Measurements from ENCODE around the gene GRB2. TPM values are rescaled to one million over a fixed set of nuclear protein-coding genes. Genes with fewer than 3 reads are reported as not detected.

GRB2 gene
- total and polyA plus RNA-seq, 4 donors: 51.0 to 198 (median 114) TPM

DNA sequence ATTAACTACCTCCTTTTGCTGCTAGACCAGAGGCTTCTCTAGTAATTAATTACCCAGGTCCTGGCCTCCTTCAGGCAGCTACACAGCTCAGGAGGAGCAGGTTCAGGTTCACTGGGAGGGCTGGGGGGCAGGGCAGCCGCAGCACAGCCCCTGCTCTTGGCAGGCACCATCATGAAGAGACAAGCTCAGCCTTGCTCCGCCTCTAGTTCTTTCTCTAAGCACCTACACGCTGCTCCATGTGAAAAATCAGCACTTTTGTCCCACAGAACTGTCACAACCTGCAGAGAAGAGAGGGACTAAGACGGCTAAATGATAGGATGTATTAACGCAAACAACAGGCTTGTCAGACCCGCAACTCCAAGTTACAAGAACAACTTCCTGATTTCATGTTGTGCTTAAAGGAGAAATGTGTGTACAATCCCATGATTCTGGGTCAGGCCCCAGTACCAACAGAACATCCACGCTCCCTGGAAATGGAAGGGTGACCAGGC is 53.4 kb downstream of the GRB2 start:
- ATAC-seq (ENCODE audit: insufficient read depth, low FRiP score) (no peak), DNase-seq (peak; percentile 25 to 59 (median 54))
- H3K9ac ChIP-seq (ENCODE audit: insufficient read depth in 1 of 2, low read length in 2 of 2): no peak overlapping the region
- H3K27me3 ChIP-seq (ENCODE audit: control insufficient read depth in 3 of 3, insufficient read depth in 3 of 3, low read length in 2 of 3): no peaks in the 10 kb centered on the region
- H3K27ac ChIP-seq (ENCODE audit: low read depth in 1 of 2, low read length in 1 of 2): no peak overlapping the region
- no peaks in the 10 kb centered on the region for H3K9me3 ChIP-seq (ENCODE audit: control insufficient read depth in 4 of 4, insufficient read depth in 3 of 4, low read length in 3 of 4)
- no peak overlapping the region for H3K4me3 ChIP-seq
- no peaks in the 10 kb centered on the region for H3K36me3 ChIP-seq (ENCODE audit: control insufficient read depth in 4 of 4, insufficient read depth in 4 of 4, low read length in 4 of 4)
- TF ChIP-seq, protein P1, sequence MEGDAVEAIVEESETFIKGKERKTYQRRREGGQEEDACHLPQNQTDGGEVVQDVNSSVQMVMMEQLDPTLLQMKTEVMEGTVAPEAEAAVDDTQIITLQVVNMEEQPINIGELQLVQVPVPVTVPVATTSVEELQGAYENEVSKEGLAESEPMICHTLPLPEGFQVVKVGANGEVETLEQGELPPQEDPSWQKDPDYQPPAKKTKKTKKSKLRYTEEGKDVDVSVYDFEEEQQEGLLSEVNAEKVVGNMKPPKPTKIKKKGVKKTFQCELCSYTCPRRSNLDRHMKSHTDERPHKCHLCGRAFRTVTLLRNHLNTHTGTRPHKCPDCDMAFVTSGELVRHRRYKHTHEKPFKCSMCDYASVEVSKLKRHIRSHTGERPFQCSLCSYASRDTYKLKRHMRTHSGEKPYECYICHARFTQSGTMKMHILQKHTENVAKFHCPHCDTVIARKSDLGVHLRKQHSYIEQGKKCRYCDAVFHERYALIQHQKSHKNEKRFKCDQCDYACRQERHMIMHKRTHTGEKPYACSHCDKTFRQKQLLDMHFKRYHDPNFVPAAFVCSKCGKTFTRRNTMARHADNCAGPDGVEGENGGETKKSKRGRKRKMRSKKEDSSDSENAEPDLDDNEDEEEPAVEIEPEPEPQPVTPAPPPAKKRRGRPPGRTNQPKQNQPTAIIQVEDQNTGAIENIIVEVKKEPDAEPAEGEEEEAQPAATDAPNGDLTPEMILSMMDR (IDR thresholded peaks at IDR 0.05; ENCODE audit: control extremely low read depth, extremely low read depth): no peak
- 24 to 40% methylated on average over 7 of the region's 7 CpGs for WGBS, 2 donors
- peaks cover 0 to 15% (median 7%) of the 10 kb centered on the region in 5 donors for H3K4me1 ChIP-seq (ENCODE audit: control insufficient read depth in 5 of 5, insufficient read depth in 5 of 5, low read length in 5 of 5)

DNA sequence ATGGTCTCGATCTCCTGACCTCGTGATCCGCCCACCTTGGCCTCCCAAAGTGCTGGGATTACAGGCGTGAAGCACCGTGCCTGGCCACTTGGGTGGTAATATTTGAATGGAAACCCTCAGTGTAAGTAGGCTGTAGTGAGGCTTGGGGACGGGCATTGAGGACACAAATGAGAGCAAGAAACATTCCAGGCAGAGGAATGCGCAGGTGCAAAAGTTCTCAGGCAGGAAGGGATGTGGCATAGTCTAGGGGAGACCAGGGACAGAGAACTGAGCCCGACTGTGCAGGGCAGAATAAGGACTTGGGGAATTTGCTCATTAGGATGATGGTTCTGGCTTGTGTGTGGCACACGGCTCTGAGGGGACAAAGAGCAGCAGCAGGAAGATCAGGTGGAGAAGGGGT is 54.8 kb downstream of the GRB2 start:
- TF ChIP-seq, protein P1 (IDR thresholded peaks at IDR 0.05; ENCODE audit: control extremely low read depth, extremely low read depth): no peak
- no peak overlapping the region for H3K9ac ChIP-seq (ENCODE audit: insufficient read depth in 1 of 2, low read length in 2 of 2)
- DNase-seq (peak in 1 of 3 donors; percentile 15), ATAC-seq (ENCODE audit: insufficient read depth, low FRiP score) (no peak)
- no peak overlapping the region for H3K27ac ChIP-seq (ENCODE audit: low read depth in 1 of 2, low read length in 1 of 2)
- H3K9me3 ChIP-seq (ENCODE audit: control insufficient read depth in 4 of 4, insufficient read depth in 3 of 4, low read length in 3 of 4): no peaks in the 10 kb centered on the region
- H3K4me3 ChIP-seq: no peak overlapping the region
- H3K27me3 ChIP-seq (ENCODE audit: control insufficient read depth in 3 of 3, insufficient read depth in 3 of 3, low read length in 2 of 3): no peaks in the 10 kb centered on the region
- WGBS, 2 donors: 85 to 89% methylated on average over 9 of the region's 9 CpGs
- no peaks in the 10 kb centered on the region for H3K36me3 ChIP-seq (ENCODE audit: control insufficient read depth in 4 of 4, insufficient read depth in 4 of 4, low read length in 4 of 4)
- H3K4me1 ChIP-seq (ENCODE audit: control insufficient read depth in 5 of 5, insufficient read depth in 5 of 5, low read length in 5 of 5): peaks cover 0 to 15% (median 6%) of the 10 kb centered on the region in 5 donors

DNA sequence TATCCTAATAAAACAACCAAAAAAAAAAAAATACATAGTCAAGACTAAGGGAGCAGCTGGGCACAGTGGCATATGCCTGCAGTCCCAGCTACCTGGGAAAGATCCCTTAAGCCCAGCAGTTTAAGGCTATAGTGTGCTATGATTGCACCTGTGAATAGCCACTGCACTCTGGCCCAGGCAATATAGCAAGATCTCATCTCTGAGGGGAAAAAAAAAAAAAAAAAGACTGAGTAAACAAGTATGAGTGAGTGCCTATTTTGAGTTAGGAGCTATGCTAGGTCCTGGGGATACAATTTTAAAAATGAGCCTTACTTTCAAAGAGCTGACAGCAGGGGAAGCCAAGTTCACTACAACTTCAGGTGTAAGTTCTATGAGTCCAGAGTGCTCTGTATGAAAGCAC is 55.4 kb downstream of the GRB2 start:
- DNase-seq (no peak), ATAC-seq (ENCODE audit: insufficient read depth, low FRiP score) (no peak)
- H3K4me3 ChIP-seq: no peak overlapping the region
- TF ChIP-seq, protein P1 (IDR thresholded peaks at IDR 0.05; ENCODE audit: control extremely low read depth, extremely low read depth): no peak
- no peaks in the 10 kb centered on the region for H3K9me3 ChIP-seq (ENCODE audit: control insufficient read depth in 4 of 4, insufficient read depth in 3 of 4, low read length in 3 of 4)
- peak overlapping the region in 1 of 2 donors; percentile 22 for H3K27ac ChIP-seq (ENCODE audit: low read depth in 1 of 2, low read length in 1 of 2)
- peaks cover 0 to 15% (median 7%) of the 10 kb centered on the region in 5 donors for H3K4me1 ChIP-seq (ENCODE audit: control insufficient read depth in 5 of 5, insufficient read depth in 5 of 5, low read length in 5 of 5)
- no peaks in the 10 kb centered on the region for H3K36me3 ChIP-seq (ENCODE audit: control insufficient read depth in 4 of 4, insufficient read depth in 4 of 4, low read length in 4 of 4)
- H3K9ac ChIP-seq (ENCODE audit: insufficient read depth in 1 of 2, low read length in 2 of 2): no peak overlapping the region
- H3K27me3 ChIP-seq (ENCODE audit: control insufficient read depth in 3 of 3, insufficient read depth in 3 of 3, low read length in 2 of 3): no peaks in the 10 kb centered on the region

DNA sequence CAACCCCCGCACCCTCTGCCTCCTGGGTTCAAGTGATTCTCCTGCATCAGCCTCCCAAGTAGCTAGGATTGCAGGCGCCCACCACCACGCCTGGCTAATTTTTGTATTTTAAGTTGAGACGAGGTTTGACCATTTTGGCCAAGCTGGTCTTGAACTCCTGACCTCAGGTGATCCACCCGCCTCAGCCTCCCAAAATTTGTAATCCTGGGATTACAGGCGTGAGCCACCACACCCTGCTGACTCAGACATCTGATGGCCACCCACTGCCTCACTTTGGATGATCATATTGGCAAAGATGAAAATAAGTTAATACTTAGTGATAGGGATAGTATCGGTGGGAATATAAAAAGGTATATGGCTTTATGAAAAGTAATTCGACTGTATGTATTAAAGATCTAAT is 55.9 kb downstream of the GRB2 start:
- ATAC-seq (ENCODE audit: insufficient read depth, low FRiP score): no peak
- Histone ChIP-seq H3K36me3 (ENCODE audit: control insufficient read depth in 4 of 4, insufficient read depth in 4 of 4, low read length in 4 of 4) (no peaks in the 10 kb centered on the region), H3K4me1 (ENCODE audit: control insufficient read depth in 5 of 5, insufficient read depth in 5 of 5, low read length in 5 of 5) (peaks cover 0 to 15% (median 7%) of the 10 kb centered on the region in 5 donors), H3K27me3 (ENCODE audit: control insufficient read depth in 3 of 3, insufficient read depth in 3 of 3, low read length in 2 of 3) (no peaks in the 10 kb centered on the region), H3K4me3 (no peak overlapping the region), H3K9ac (ENCODE audit: insufficient read depth in 1 of 2, low read length in 2 of 2) (no peak overlapping the region), H3K27ac (ENCODE audit: low read depth in 1 of 2, low read length in 1 of 2) (no peak overlapping the region), H3K9me3 (ENCODE audit: control insufficient read depth in 4 of 4, insufficient read depth in 3 of 4, low read length in 3 of 4) (no peaks in the 10 kb centered on the region)
- TF ChIP-seq, protein P1 (IDR thresholded peaks at IDR 0.05; ENCODE audit: control extremely low read depth, extremely low read depth): no peak
- 94 to 97% methylated on average over 8 of the region's 8 CpGs for WGBS, 2 donors
- DNase-seq: no peak

Measured in lung (tissue), 12 donors.